ENCODE data around the gene CALU. TPM values are rescaled to one million over a fixed set of nuclear protein-coding genes. Genes with fewer than 3 reads are reported as not detected.

CALU gene
- polyA plus RNA-seq, 3 donors, result 13.8 to 44.0 (median 33.2) TPM

GRCh38 chr7:128814499-128814898 lies 75.3 kb downstream of the CALU start:
- Histone ChIP-seq H3K9me3 (replicated peaks in 1 of 2; ENCODE audit: control insufficient read depth in 1 of 2, insufficient read depth in 1 of 2, low read length in 2 of 2) (no peaks in the 10 kb centered on the region), H4K20me1 (ENCODE audit: insufficient read depth, low read length) (no peaks in the 10 kb centered on the region), H3K27ac (ENCODE audit: low read depth in 1 of 2, low read length in 2 of 2) (no peak overlapping the region), H3K4me1 (ENCODE audit: control insufficient read depth in 1 of 2, insufficient read depth in 2 of 2, low read length in 2 of 2) (peaks cover 32 to 35% of the 10 kb centered on the region in 2 donors), H2AFZ (ENCODE audit: insufficient read depth, low read depth, low read length, poor library complexity, severe bottlenecking) (no peak overlapping the region), H3K4me2 (replicated peaks; ENCODE audit: extremely low read depth, low read length, poor library complexity, severe bottlenecking) (no peak overlapping the region), H3K4me3 (replicated peaks in 1 of 3; ENCODE audit: low read depth in 2 of 3, low read length in 3 of 3) (no peak overlapping the region), H3K36me3 (replicated peaks in 1 of 2; ENCODE audit: control insufficient read depth in 1 of 2, insufficient read depth in 2 of 2, low read length in 2 of 2) (no peaks in the 10 kb centered on the region), H3K9ac (ENCODE audit: insufficient read depth, low read length, poor library complexity, severe bottlenecking) (no peak overlapping the region), H3K79me2 (ENCODE audit: insufficient read depth, low read length) (no peaks in the 10 kb centered on the region), H3K27me3 (ENCODE audit: control insufficient read depth in 2 of 2, insufficient read depth in 2 of 2, low read length in 2 of 2) (no peaks in the 10 kb centered on the region)
- no peaks in the 10 kb centered on the region for H3K36me3 Mint-ChIP-seq
- H3K9me3 Mint-ChIP-seq, result peaks cover 0 to 2% (median 0%) of the 10 kb centered on the region in 7 donors
- TF ChIP-seq CTCF (IDR thresholded peaks at IDR 0.05), result no peak
- H3K4me3 Mint-ChIP-seq, result no peak overlapping the region
- H3K27me3 Mint-ChIP-seq (ENCODE audit: low read depth in 3 of 3), result peaks cover 5 to 7% (median 7%) of the 10 kb centered on the region in 3 donors
- H3K4me1 Mint-ChIP-seq, result peaks cover 21% of the 10 kb centered on the region
- no peak for DNase-seq
- no peak overlapping the region for H3K27ac Mint-ChIP-seq
- intact Hi-C loops (cut with micrococcal nuclease), result no loop called here
- WGBS (ENCODE audit: insufficient coverage), result 85% methylated on average over 5 of the region's 6 CpGs

- Histone ChIP-seq H3K36me3 (replicated peaks in 1 of 2; ENCODE audit: control insufficient read depth in 1 of 2, insufficient read depth in 2 of 2, low read length in 2 of 2) (no peaks in the 10 kb centered on the region), H3K27ac (ENCODE audit: low read depth in 1 of 2, low read length in 2 of 2) (peak overlapping the region in 1 of 2 donors; percentile 2), H4K20me1 (ENCODE audit: insufficient read depth, low read length) (no peaks in the 10 kb centered on the region), H3K4me3 (replicated peaks in 1 of 3; ENCODE audit: low read depth in 2 of 3, low read length in 3 of 3) (no peak overlapping the region), H2AFZ (ENCODE audit: insufficient read depth, low read depth, low read length, poor library complexity, severe bottlenecking) (no peak overlapping the region), H3K9me3 (replicated peaks in 1 of 2; ENCODE audit: control insufficient read depth in 1 of 2, insufficient read depth in 1 of 2, low read length in 2 of 2) (no peaks in the 10 kb centered on the region), H3K4me1 (ENCODE audit: control insufficient read depth in 1 of 2, insufficient read depth in 2 of 2, low read length in 2 of 2) (peaks cover 32 to 35% of the 10 kb centered on the region in 2 donors), H3K27me3 (ENCODE audit: control insufficient read depth in 2 of 2, insufficient read depth in 2 of 2, low read length in 2 of 2) (no peaks in the 10 kb centered on the region), H3K79me2 (ENCODE audit: insufficient read depth, low read length) (no peaks in the 10 kb centered on the region), H3K9ac (ENCODE audit: insufficient read depth, low read length, poor library complexity, severe bottlenecking) (no peak overlapping the region), H3K4me2 (replicated peaks; ENCODE audit: extremely low read depth, low read length, poor library complexity, severe bottlenecking) (no peak overlapping the region)
- Mint-ChIP-seq H3K9me3 (peaks cover 0 to 2% (median 0%) of the 10 kb centered on the region in 7 donors), H3K27me3 (ENCODE audit: low read depth in 3 of 3) (peaks cover 7 to 12% (median 7%) of the 10 kb centered on the region in 3 donors), H3K27ac (peak overlapping the region in 4 of 7 donors; percentile 4 to 64 (median 36)), H3K36me3 (no peaks in the 10 kb centered on the region), H3K4me1 (peaks cover 21% of the 10 kb centered on the region), H3K4me3 (peak overlapping the region in 1 of 2 donors; percentile 4)
- intact Hi-C loops (cut with micrococcal nuclease), result no loop called here
- WGBS (ENCODE audit: insufficient coverage), result 60% methylated on average over 1 of the region's 7 CpGs
- TF ChIP-seq CTCF (IDR thresholded peaks at IDR 0.05), result no peak
- peak; percentile 8 to 56 (median 43) for DNase-seq
These were observed 76.3 kb downstream of the CALU start for GRCh38 chr7:128815289-128815942.

All from CD14-positive monocyte (primary cell).